Left forelimb (tissue), 1 donor: ENCODE measurements around the gene OR11L1.

Source experiments
- DNase-seq: peaks from one replicate; pipeline ENCODE4 v3.0.0-alpha.2; 2018; ENCODE audit warnings: low spot score

OR11L1 gene

DNA sequence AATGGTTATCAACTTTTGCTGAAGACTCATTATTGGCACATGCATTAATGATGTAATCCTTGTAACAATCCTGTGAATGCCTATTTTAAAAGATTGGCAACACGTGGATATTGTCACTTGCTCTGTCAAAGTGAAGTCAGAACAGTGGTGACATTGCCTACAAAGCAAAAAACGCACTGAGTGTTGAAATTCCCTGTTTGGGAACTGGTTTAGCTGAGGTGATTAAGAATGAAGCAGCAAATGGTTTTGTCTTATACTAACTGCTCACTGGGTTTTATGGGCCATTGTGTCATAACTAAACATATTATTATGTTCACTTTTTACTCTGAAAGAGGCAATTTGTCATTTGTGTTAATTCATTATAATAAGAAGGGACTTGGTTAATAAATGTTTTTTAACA, 29.1 kb downstream of the OR11L1 start:
- DNase-seq: no peak

DNA sequence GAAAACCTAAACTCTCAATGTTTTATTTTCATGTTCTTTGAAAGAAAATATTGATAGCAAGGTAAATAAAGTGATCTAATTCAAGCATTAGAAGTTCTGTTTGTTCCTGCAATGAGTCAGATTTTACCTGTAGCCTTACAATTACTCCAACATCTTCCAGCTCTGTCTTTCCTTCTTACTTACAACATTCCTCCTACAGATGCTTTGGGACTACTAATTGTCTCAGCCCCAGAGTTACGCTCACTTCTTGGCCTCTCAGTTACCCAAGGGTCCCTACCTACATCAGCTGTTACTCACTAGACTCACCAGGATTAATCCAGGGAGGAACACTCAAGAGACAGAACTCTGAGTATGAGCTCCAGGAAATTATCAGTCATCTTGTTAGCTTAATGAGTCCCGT, 44.2 kb downstream of the OR11L1 start:
- DNase-seq: no peak
